H1 (cell line): ENCODE measurements around the gene UBIAD1. TPM values are rescaled to one million over a fixed set of nuclear protein-coding genes. Genes with fewer than 3 reads are reported as not detected.

Experiments used
- CTBP2 ChIP-seq: IDR thresholded peaks from 2 replicates; pipeline ENCODE4 v1.7.0; 2011; ENCODE audit warnings: borderline replicate concordance, mild to moderate bottlenecking, moderate library complexity, mixed read lengths, low read length; ENCODE audit not compliant: insufficient read depth, insufficient read length
- CTCF ChIP-seq, 3 experiments: IDR thresholded peaks; 1 replicate in 2 of 3; 2 replicates in 1 of 3; pipeline versions ENCODE4 v1.5.1 to v1.6.1; 2011; ENCODE audit warnings: low read length in 3 of 3, mild to moderate bottlenecking in 3 of 3, inconsistent platforms in 2 of 3, low read depth in 1 of 3, moderate library complexity in 1 of 3; ENCODE audit not compliant: insufficient read depth in 1 of 3; ENCODE audit errors: control extremely low read depth in 1 of 3
- FOSL1 ChIP-seq: IDR thresholded peaks from 2 replicates; pipeline ENCODE4 v1.6.1; 2011; ENCODE audit warnings: mild to moderate bottlenecking, low read depth, low read length, moderate library complexity; ENCODE audit not compliant: insufficient read depth
- polyA plus RNA-seq, 7 experiments: library from polyadenylated mRNA; depleted of rRNA in 3 of 7; stranded (reverse) in 5 of 7; unstranded in 2 of 7; fragments of >200 nt in 5 of 7; fragments of 200-250 nt in 2 of 7; gene quantifications; 1 replicate in 5 of 7; 2 replicates in 1 of 7; 4 replicates in 1 of 7; pipeline versions ENCODE4 v1.2.1 to v1.2.3, GENCODE V29; 2011 to 2013; ENCODE audit warnings: missing spikeins in 2 of 7, mixed read lengths in 2 of 7
- total RNA-seq: library from RNA; stranded (reverse); fragmentation: NEBNext Ultra II Directional; extraction: Animal tissue kit (Norgen Biotek cat#: 25700); gene quantifications from 2 replicates; pipeline ENCODE4 v1.2.1, GENCODE V29; 2021

UBIAD1 gene
- total and polyA plus RNA-seq, 2 of the 8 experiments (the other 6 are each of a cell fraction or from before 2014, with no cell fraction given), result 23.4 to 26.6 TPM

DNA sequence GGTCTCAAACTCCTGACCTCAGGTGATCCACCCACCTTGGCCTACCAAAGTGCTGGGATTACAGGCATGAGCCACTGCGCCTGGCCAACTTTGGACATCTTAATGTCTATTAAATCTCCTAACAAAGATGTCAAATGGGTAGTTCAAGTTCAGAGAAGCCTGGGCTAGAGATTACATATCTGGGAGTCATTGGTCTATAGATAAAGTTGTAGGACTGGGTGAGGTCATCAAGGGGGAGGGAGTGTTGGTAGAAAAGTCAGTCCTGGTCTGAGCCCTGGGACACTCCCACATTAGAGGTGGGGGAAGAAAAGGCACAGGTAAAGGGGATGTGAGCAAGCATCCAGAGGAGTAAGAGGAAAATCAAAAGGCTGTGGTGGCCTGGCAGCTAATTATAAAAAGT, 6.6 kb downstream of the UBIAD1 start (continued):
- no peak for TF ChIP-seq CTCF (IDR thresholded peaks at IDR 0.05; ENCODE audit: control extremely low read depth in 1 of 3, insufficient read depth in 1 of 3, low read depth in 1 of 3, low read length in 3 of 3)
- no peak for TF ChIP-seq FOSL1
- TF ChIP-seq CTBP2, result no peak
